H1 (cell line): ENCODE results near the gene MNX1. TPM values are rescaled to one million over a fixed set of nuclear protein-coding genes. Genes with fewer than 3 reads are reported as not detected.
A peak's percentile ranks its signal among the peaks of the same experiment; 100 is the strongest.

Experiments used
- CTCF ChIA-PET: fragments of 300-600 bp; sonication (Branson Sonifier 250); formaldehyde crosslinking; loops from one replicate; lab custom pipeline; 2021; ENCODE audit not compliant: partially characterized antibody; lab: Charles Lee
- POLR2A ChIA-PET: fragments of 300-600 bp; sonication (Branson Sonifier 250); formaldehyde crosslinking; loops from one replicate; lab custom pipeline; 2021; ENCODE audit warnings: inconsistent platforms; ENCODE audit not compliant: partially characterized antibody; lab: Charles Lee
- DNase-seq, 2 experiments: peaks; one replicate each; pipeline versions ENCODE4 v3.0.0 to v3.0.0-alpha.2; 2010 to 2022; ENCODE audit warnings: low spot score in 2 of 2, low read depth in 1 of 2, mixed read lengths in 1 of 2
- FAIRE-seq: peaks from 2 replicates; lab custom pipeline; 2011; peaks lifted over from hg19 to GRCh38; lab: Jason Lieb, UNC
- H2AFZ ChIP-seq: 2 replicates; pipeline ENCODE4 v1.8.1; 2012; ENCODE audit warnings: low read length, inconsistent platforms
- H2AK5ac ChIP-seq: 2 replicates; pipeline ENCODE4 v1.6.1; 2013; ENCODE audit warnings: low read depth, low read length
- H2BK120ac ChIP-seq: replicated peaks from 2 replicates; pipeline ENCODE3; 2013; ENCODE audit warnings: low read depth, low read length, inconsistent platforms
- H2BK12ac ChIP-seq: 2 replicates; pipeline ENCODE4 v1.6.1; 2013; ENCODE audit warnings: low read depth, low read length
- H2BK15ac ChIP-seq: 2 replicates; pipeline ENCODE4 v1.6.1; 2013; ENCODE audit warnings: low read length
- H2BK20ac ChIP-seq: 2 replicates; pipeline ENCODE4 v1.6.1; 2013; ENCODE audit warnings: low read length
- H2BK5ac ChIP-seq: 2 replicates; pipeline ENCODE4 v1.6.1; 2013; ENCODE audit warnings: low read depth, low read length
- H3K14ac ChIP-seq: 2 replicates; pipeline ENCODE4 v1.6.1; 2013; ENCODE audit warnings: inconsistent platforms; ENCODE audit not compliant: insufficient read length
- H3K18ac ChIP-seq: 2 replicates; pipeline ENCODE4 v1.6.1; 2013; ENCODE audit warnings: low read length; ENCODE audit errors: extremely low read depth
- H3K23ac ChIP-seq: 2 replicates; pipeline ENCODE4 v1.6.1; 2013; ENCODE audit warnings: inconsistent platforms; ENCODE audit not compliant: insufficient read length
- H3K23me2 ChIP-seq: 2 replicates; pipeline ENCODE4 v1.6.1; 2013; ENCODE audit warnings: low read depth, low read length
- H3K27ac ChIP-seq: 2 replicates; pipeline ENCODE4 v1.6.1; 2011; ENCODE audit warnings: low read depth, low read length, inconsistent platforms
- H3K27me3 ChIP-seq, 4 experiments: replicated peaks in 1 of 4; 1 replicate in 1 of 4; 2 replicates in 3 of 4; pipeline versions ENCODE4 v1.6.1 to v1.8.1; 2011 to 2013; ENCODE audit warnings: low read length in 3 of 4, mild to moderate bottlenecking in 3 of 4, inconsistent platforms in 2 of 4, mixed read lengths in 2 of 4, moderate library complexity in 1 of 4; ENCODE audit not compliant: control insufficient read depth in 3 of 4, insufficient read depth in 3 of 4; ENCODE audit errors: extremely low read depth in 1 of 4
- H3K36me3 ChIP-seq, 4 experiments: 2 replicates each; pipeline versions ENCODE4 v1.6.1 to v1.8.1; 2011 to 2013; ENCODE audit warnings: mild to moderate bottlenecking in 4 of 4, low read length in 3 of 4, moderate library complexity in 2 of 4, control low read depth in 1 of 4, inconsistent platforms in 1 of 4; ENCODE audit not compliant: insufficient read depth in 4 of 4, control insufficient read depth in 2 of 4
- H3K4ac ChIP-seq: replicated peaks from 2 replicates; pipeline ENCODE3; 2013; ENCODE audit warnings: low read length, low read depth, mixed read lengths, inconsistent platforms; ENCODE audit not compliant: insufficient read length
- H3K4me1 ChIP-seq, 4 experiments: replicated peaks in 1 of 4; 1 replicate in 1 of 4; 2 replicates in 3 of 4; pipeline versions ENCODE4 v1.6.1 to v1.8.1; 2011 to 2013; ENCODE audit warnings: low read length in 3 of 4, inconsistent platforms in 2 of 4, mixed read lengths in 1 of 4; ENCODE audit not compliant: insufficient read depth in 4 of 4, control insufficient read depth in 3 of 4
- H3K4me2 ChIP-seq, 2 experiments: 2 replicates each; pipeline versions ENCODE4 v1.6.1 to v1.8.1; 2011 to 2013; ENCODE audit warnings: low read depth in 2 of 2, low read length in 2 of 2, control low read depth in 1 of 2, inconsistent platforms in 1 of 2, mild to moderate bottlenecking in 1 of 2; ENCODE audit not compliant: insufficient read depth in 1 of 2
- H3K4me3 ChIP-seq, 4 experiments: fragments of 200-600, 300-600 bp in 1 of 4; sonication (generic), shearing (Covaris generic), sonication (Bioruptor Twin) in 1 of 4; 2 replicates each; pipeline versions ENCODE4 v1.5.1 to v1.8.1; 2011 to 2016; ENCODE audit warnings: low read length in 4 of 4, low read depth in 3 of 4, control low read depth in 2 of 4, inconsistent platforms in 2 of 4, mild to moderate bottlenecking in 2 of 4, mixed read lengths in 1 of 4, moderate library complexity in 1 of 4; ENCODE audit not compliant: insufficient read depth in 2 of 4; ENCODE audit errors: extremely low read depth in 1 of 4
- H3K56ac ChIP-seq: replicated peaks from 2 replicates; pipeline ENCODE3; 2013; ENCODE audit warnings: low read depth, mild to moderate bottlenecking, mixed read lengths, low read length, inconsistent platforms; ENCODE audit not compliant: insufficient read length
- H3K79me1 ChIP-seq: 2 replicates; pipeline ENCODE4 v1.6.1; 2013; ENCODE audit warnings: low read depth, low read length, control low read depth
- H3K79me2 ChIP-seq, 2 experiments: 2 replicates each; pipeline versions ENCODE4 v1.6.1 to v1.8.1; 2012 to 2013; ENCODE audit warnings: low read length in 2 of 2, mild to moderate bottlenecking in 2 of 2, inconsistent platforms in 1 of 2; ENCODE audit not compliant: insufficient read depth in 2 of 2, control insufficient read depth in 1 of 2
- H3K9ac ChIP-seq, 4 experiments: replicated peaks in 1 of 4; 1 replicate in 1 of 4; 2 replicates in 3 of 4; pipeline versions ENCODE4 v1.6.1 to v1.8.1; 2011 to 2013; ENCODE audit warnings: low read depth in 3 of 4, low read length in 3 of 4, control low read depth in 2 of 4, mild to moderate bottlenecking in 2 of 4, moderate library complexity in 2 of 4, inconsistent platforms in 1 of 4; ENCODE audit errors: extremely low read depth in 1 of 4
- H3K9me3 ChIP-seq, 2 experiments: 2 replicates each; pipeline versions ENCODE4 v1.6.1 to v1.8.1; 2012 to 2013; ENCODE audit warnings: mild to moderate bottlenecking in 2 of 2, moderate library complexity in 2 of 2, control low read depth in 1 of 2, inconsistent platforms in 1 of 2, low read depth in 1 of 2, low read length in 1 of 2, mixed read lengths in 1 of 2; ENCODE audit not compliant: insufficient read depth in 2 of 2
- H4K20me1 ChIP-seq, 2 experiments: replicated peaks in 1 of 2; 2 replicates each; pipeline versions ENCODE3 to v1.8.1; 2011 to 2013; ENCODE audit warnings: inconsistent platforms in 2 of 2, low read length in 2 of 2, mild to moderate bottlenecking in 1 of 2; ENCODE audit not compliant: insufficient read depth in 2 of 2, control insufficient read depth in 1 of 2
- H4K5ac ChIP-seq: 2 replicates; pipeline ENCODE4 v1.6.1; 2013; ENCODE audit warnings: low read length, low read depth, mixed read lengths, inconsistent platforms; ENCODE audit not compliant: insufficient read length
- H4K8ac ChIP-seq: 2 replicates; pipeline ENCODE4 v1.8.0; 2013; ENCODE audit warnings: mild to moderate bottlenecking, moderate library complexity, low read length, inconsistent platforms; ENCODE audit not compliant: insufficient read depth; ENCODE audit errors: extremely low read depth
- H4K91ac ChIP-seq: replicated peaks from 2 replicates; pipeline ENCODE3; 2013; ENCODE audit warnings: low read length, mixed read lengths, inconsistent platforms; ENCODE audit not compliant: insufficient read length
- ATF3 ChIP-seq: IDR thresholded peaks from 2 replicates; pipeline ENCODE4 v1.6.1; 2011; ENCODE audit warnings: low read depth, mild to moderate bottlenecking, low read length; ENCODE audit not compliant: insufficient read depth
- CHD2 ChIP-seq: IDR thresholded peaks from 2 replicates; pipeline ENCODE4 v1.6.1; 2012; ENCODE audit warnings: low read length, improper control_type of control experiment
- CREB1 ChIP-seq: IDR thresholded peaks from 2 replicates; pipeline ENCODE4 v1.6.1; 2012; ENCODE audit warnings: inconsistent platforms
- CTCF ChIP-seq, 3 experiments: IDR thresholded peaks; 1 replicate in 2 of 3; 2 replicates in 1 of 3; pipeline versions ENCODE4 v1.5.1 to v1.6.1; 2011; ENCODE audit warnings: low read length in 3 of 3, mild to moderate bottlenecking in 3 of 3, inconsistent platforms in 2 of 3, low read depth in 1 of 3, moderate library complexity in 1 of 3; ENCODE audit not compliant: insufficient read depth in 1 of 3; ENCODE audit errors: control extremely low read depth in 1 of 3
- HDAC6 ChIP-seq: IDR thresholded peaks from one replicate; pipeline ENCODE4 v1.7.1; 2012; ENCODE audit warnings: low read depth, mild to moderate bottlenecking, inconsistent platforms, low read length, moderate library complexity
- JUN ChIP-seq: IDR thresholded peaks from 2 replicates; pipeline ENCODE4 v1.6.1; 2011; ENCODE audit warnings: low read depth, mild to moderate bottlenecking, improper control_type of control experiment, low read length
- NANOG ChIP-seq: IDR thresholded peaks from 2 replicates; pipeline ENCODE4 v1.6.1; 2011; ENCODE audit warnings: low read length, low read depth, mild to moderate bottlenecking, inconsistent platforms; ENCODE audit not compliant: insufficient read depth, poor library complexity, severe bottlenecking
- PHF8 ChIP-seq: fragments of 200-600 bp; sonication (generic); conservative IDR thresholded peaks from 2 replicates; pipeline ENCODE4 v1.7.1; 2012; ENCODE audit warnings: low read depth, mild to moderate bottlenecking, inconsistent platforms, low read length, moderate library complexity
- POLR2A ChIP-seq, 2 experiments: IDR thresholded peaks; 1 replicate in 1 of 2; 2 replicates in 1 of 2; pipeline ENCODE4 v1.6.1; 2011; ENCODE audit warnings: low read depth in 2 of 2, low read length in 2 of 2, mild to moderate bottlenecking in 2 of 2; ENCODE audit errors: control extremely low read depth in 1 of 2
- WGBS, 2 experiments: shearing (Covaris generic) in 1 of 2; methylation state at CpG; one replicate each; pipeline versions ENCODE4 v1.1.6 to v1.1.7; 2013 to 2015; ENCODE audit warnings: low lambda C conversion rate in 2 of 2, mixed read lengths in 2 of 2, inconsistent platforms in 1 of 2, low coverage in 1 of 2, missing lambda C conversion rate in 1 of 2; ENCODE audit not compliant: insufficient replicate concordance in 2 of 2, insufficient coverage in 1 of 2, insufficient read length in 1 of 2; ENCODE audit errors: extremely low coverage in 1 of 2, missing lambda C conversion rate in 1 of 2; 5-methylcytosine and 5-hydroxymethylcytosine counted together
- polyA plus RNA-seq, 7 experiments: library from polyadenylated mRNA; depleted of rRNA in 3 of 7; stranded (reverse) in 5 of 7; unstranded in 2 of 7; fragments of >200 nt in 5 of 7; fragments of 200-250 nt in 2 of 7; gene quantifications; 1 replicate in 5 of 7; 2 replicates in 1 of 7; 4 replicates in 1 of 7; pipeline versions ENCODE4 v1.2.1 to v1.2.3, GENCODE V29; 2011 to 2013; ENCODE audit warnings: missing spikeins in 2 of 7, mixed read lengths in 2 of 7
- total RNA-seq: library from RNA; stranded (reverse); fragmentation: NEBNext Ultra II Directional; extraction: Animal tissue kit (Norgen Biotek cat#: 25700); gene quantifications from 2 replicates; pipeline ENCODE4 v1.2.1, GENCODE V29; 2021

The MNX1 gene
- total and polyA plus RNA-seq, 2 of the 8 experiments (the other 6 are each of a cell fraction or from before 2014, with no cell fraction given), result 0.39 TPM; not detected in 1

- H3K14ac ChIP-seq, result no peak overlapping the region
- H3K23me2 ChIP-seq, result no peaks in the 10 kb centered on the region
- H3K4me3 ChIP-seq, result no peak overlapping the region
- 89% methylated on average over 15 of the region's 16 CpGs; no CpG with 5 or more reads in 1 of the 2 experiments for WGBS, 2 experiments
- no peak overlapping the region for H2BK20ac ChIP-seq
- H3K27me3 ChIP-seq, result no peaks in the 10 kb centered on the region
- ChIA-PET CTCF (interaction anchor here (0.5 to 1.1 kb wide), 3 partner anchors 9 to 130 kb away, joined by 3 read pairs; no protein-coding TSS in a partner anchor), POLR2A (no interaction called here)
- H3K4me2 ChIP-seq, result no peak overlapping the region
- no peak overlapping the region for H3K9ac ChIP-seq
- no peak overlapping the region for H3K4ac ChIP-seq
- H3K27ac ChIP-seq, result no peak overlapping the region
- H3K79me1 ChIP-seq, result no peaks in the 10 kb centered on the region
- H2BK120ac ChIP-seq, result no peak overlapping the region
- H2BK15ac ChIP-seq, result no peak overlapping the region
- H4K5ac ChIP-seq, result no peak overlapping the region
- no peaks in the 10 kb centered on the region for H3K9me3 ChIP-seq
- H4K91ac ChIP-seq, result no peak overlapping the region
- H3K18ac ChIP-seq, result no peak overlapping the region
- no peak overlapping the region for H2BK12ac ChIP-seq
- H3K56ac ChIP-seq, result no peak overlapping the region
- DNase-seq (no peak), FAIRE-seq (no peak)
- no peak overlapping the region for H2BK5ac ChIP-seq
- no peak overlapping the region for H3K23ac ChIP-seq
- 0 out of 2 replicates have a peak overlapping the region, but pooled peaks have one; percentile 57 for H4K8ac ChIP-seq
- no peaks in the 10 kb centered on the region for H4K20me1 ChIP-seq
- H3K79me2 ChIP-seq, result no peaks in the 10 kb centered on the region
- H2AK5ac ChIP-seq, result no peak overlapping the region
- no peak overlapping the region for H2AFZ ChIP-seq
- no peaks in the 10 kb centered on the region; a peak in 1 of 7 replicates for H3K4me1 ChIP-seq
- H3K36me3 ChIP-seq, result no peaks in the 10 kb centered on the region
- TF ChIP-seq HDAC6, result no peak
- TF ChIP-seq CTCF (IDR thresholded peaks at IDR 0.05; ENCODE audit: control extremely low read depth in 1 of 3, insufficient read depth in 1 of 3, low read depth in 1 of 3, low read length in 3 of 3), result no peak
- no peak for TF ChIP-seq CHD2
- no peak for TF ChIP-seq JUN
- TF ChIP-seq ATF3, result no peak
- no peak for TF ChIP-seq POLR2A (IDR thresholded peaks at IDR 0.05; ENCODE audit: control extremely low read depth in 1 of 2, low read depth in 2 of 2, low read length in 2 of 2)
- TF ChIP-seq PHF8, result no peak
- TF ChIP-seq NANOG, result no peak
- no peak for TF ChIP-seq CREB1
Measured at GRCh38 chr7:157056957-157057902, 46.8 kb upstream of the MNX1 start.
